Ovary (tissue), 9 donors: ENCODE measurements around the gene PARN. TPM values are rescaled to one million over a fixed set of nuclear protein-coding genes. Genes with fewer than 3 reads are reported as not detected.
"Not testable (repeated sequence)": the region's sequence is repeated elsewhere in the genome, so short reads cannot be mapped to it uniquely, and the experiment has no call there.

ENCODE experiments used
- DNase-seq, 5 donors: peaks; one replicate each; pipeline ENCODE4 v3.0.0-alpha.2; 2019 to 2020
- H3K27ac ChIP-seq, 2 donors: fragments of 200-600 bp; one replicate each; pipeline versions ENCODE4 v1.5.1 to v1.8.0; 2019 to 2022
- H3K27me3 ChIP-seq: fragments of 200-600 bp; one replicate; pipeline ENCODE4 v1.8.0; 2022
- H3K36me3 ChIP-seq: fragments of 200-600 bp; sonication (generic); one replicate; pipeline ENCODE4 v1.5.1; 2019
- H3K4me1 ChIP-seq: one replicate; pipeline ENCODE4 v1.8.1; 2013; ENCODE audit warnings: mild to moderate bottlenecking, moderate library complexity; ENCODE audit not compliant: insufficient read depth
- H3K4me3 ChIP-seq: fragments of 200-600 bp; sonication (generic); one replicate; pipeline ENCODE4 v1.5.1; 2017
- H3K9me3 ChIP-seq, 2 donors: fragments of 200-600 bp in 1 of 2; sonication (generic) in 1 of 2; one replicate each; pipeline versions ENCODE4 v1.5.1 to v1.8.1; 2013 to 2019; ENCODE audit warnings: mild to moderate bottlenecking in 1 of 2, moderate library complexity in 1 of 2
- CTCF ChIP-seq, 3 donors: fragments of 450-650 bp in 2 of 3; fragments of 200-600 bp in 1 of 3; IDR thresholded peaks; one replicate each; pipeline versions ENCODE4 v1.5.1 to v1.8.0; 2016 to 2022; ENCODE audit warnings: antibody characterized with exemption in 3 of 3, mild to moderate bottlenecking in 1 of 3
- EP300 ChIP-seq: sonication (generic); formaldehyde crosslinking; IDR thresholded peaks from one replicate; pipeline ENCODE4 v1.6.1; 2017; ENCODE audit warnings: antibody characterized with exemption
- POLR2A ChIP-seq: fragments of 450-650 bp; IDR thresholded peaks from one replicate; pipeline ENCODE4 v1.6.1; 2017; ENCODE audit warnings: antibody characterized with exemption, mild to moderate bottlenecking, moderate library complexity
- WGBS, 3 donors: extraction: QIAGEN DNeasy Blood & Tissue Kit in 1 of 3; methylation state at CpG; one replicate each; pipeline versions ENCODE4 v1.1.5 to v1.1.7; 2013 to 2017; 5-methylcytosine and 5-hydroxymethylcytosine counted together
- intact Hi-C, 4 donors: fragments of 100-400 bp; cut with DNase I; formaldehyde crosslinking; loops; one replicate each; pipeline versions ENCODE4 v1.11.0 to v1.15.1; 2022 to 2023
- polyA plus RNA-seq, 2 donors: library from polyadenylated mRNA; stranded (reverse); fragments of 200-250 nt in 1 of 2; fragments of 350-450 nt in 1 of 2; fragmentation: Illumina TruSeq in 1 of 2; extraction: RNeasy Lipid Tissue Mini Kit (QIAGEN cat#74804) in 1 of 2; gene quantifications; one replicate each; pipeline ENCODE4 v1.2.3, GENCODE V29; 2013 to 2014
- total RNA-seq, 7 donors: library from RNA; depleted of rRNA in 2 of 7; stranded (reverse); fragments of >200 nt in 2 of 7; fragmentation: NEBNext Ultra II Directional in 3 of 7; extraction: Animal tissue kit (Norgen Biotek cat#: 25700) in 3 of 7; gene quantifications; one replicate each; pipeline versions ENCODE4 v1.1.0 to v1.2.4, GENCODE V29; 2016 to 2023
- donor health status: DM: no; HTN: no; CAD: no; lungs with moderate emphysema.
- donor health status: DM: no; HTN: no; CAD: no.
- donor health status: Bipolar disorder and iron deficiency.
- donor health status: DM: yes; HTN: yes; CAD: no.
- donor health status: DM: no; HTN: no; CAD: no.
- donor health status: DM: yes; HTN: yes; CAD: no.

Gene PARN
- total and polyA plus RNA-seq, 9 donors: 19.5 to 42.0 (median 29.0) TPM

GRCh38 chr16:14446796-14447195 is 183.3 kb downstream of the PARN start:
- intact Hi-C loops: no loop called here

GRCh38 chr16:14445937-14446715 is 183.9 kb downstream of the PARN start:
- no peaks in the 10 kb centered on the region for H3K9me3 ChIP-seq
- WGBS, 3 donors: 94 to 96% (median 94%) methylated on average over 12 of the region's 12 CpGs
- no peak overlapping the region for H3K4me3 ChIP-seq
- DNase-seq: no peak
- TF ChIP-seq POLR2A (no peak), EP300 (no peak), CTCF (IDR thresholded peaks at IDR 0.05) (no peak)
- H3K4me1 ChIP-seq: no peaks in the 10 kb centered on the region
- H3K27me3 ChIP-seq: no peaks in the 10 kb centered on the region
- no peaks in the 10 kb centered on the region for H3K36me3 ChIP-seq
- H3K27ac ChIP-seq: no peak overlapping the region
- intact Hi-C loops: no loop called here

More at GRCh38 chr16:14446796-14447195, 183.3 kb downstream of the PARN start:
- Histone ChIP-seq H3K9me3 (no peaks in the 10 kb centered on the region), H3K4me3 (no peak overlapping the region), H3K27ac (no peak overlapping the region), H3K4me1 (no peaks in the 10 kb centered on the region), H3K36me3 (no peaks in the 10 kb centered on the region), H3K27me3 (no peaks in the 10 kb centered on the region)
- 76 to 89% (median 87%) methylated on average over 5 of the region's 5 CpGs for whole genome bisulfite sequencing, 3 donors
- no peak for TF ChIP-seq POLR2A
- TF ChIP-seq EP300: no peak
- TF ChIP-seq CTCF (IDR thresholded peaks at IDR 0.05): no peak
- no peak for DNase-seq

GRCh38 chr16:14444979-14445810 is 184.9 kb downstream of the PARN start:
- Histone ChIP-seq H3K36me3 (no peaks in the 10 kb centered on the region), H3K9me3 (no peaks in the 10 kb centered on the region), H3K27ac (no peak overlapping the region), H3K4me3 (no peak overlapping the region), H3K4me1 (no peaks in the 10 kb centered on the region), H3K27me3 (no peaks in the 10 kb centered on the region)
- TF ChIP-seq CTCF (IDR thresholded peaks at IDR 0.05): no peak
- TF ChIP-seq POLR2A: no peak
- no peak for TF ChIP-seq EP300
- intact Hi-C loops: no loop called here
- 92 to 96% (median 93%) methylated on average over 8 of the region's 8 CpGs for WGBS, 3 donors
- no peak for DNase-seq

GRCh38 chr16:14441533-14441932 is 188.5 kb downstream of the PARN start:
- intact Hi-C loops, DNase-seq: not testable (repeated sequence)
- WGBS, 3 donors: 89 to 92% (median 89%) methylated on average over 9 of the region's 9 CpGs

GRCh38 chr16:14438256-14438655 is 191.8 kb downstream of the PARN start:
- Histone ChIP-seq H3K9me3 (no peaks in the 10 kb centered on the region), H3K4me1 (no peaks in the 10 kb centered on the region), H3K27ac (no peak overlapping the region), H3K36me3 (no peaks in the 10 kb centered on the region), H3K4me3 (no peak overlapping the region), H3K27me3 (no peaks in the 10 kb centered on the region)
- intact Hi-C loops: no loop called here
- DNase-seq: no peak
- WGBS, 3 donors: 54 to 74% (median 58%) methylated on average over 1 of the region's 1 CpG
- TF ChIP-seq CTCF (IDR thresholded peaks at IDR 0.05) (no peak), POLR2A (no peak), EP300 (no peak)

More at GRCh38 chr16:14441533-14441932, 188.5 kb downstream of the PARN start:
- not testable (repeated sequence) for H3K4me3 ChIP-seq, H3K27me3 ChIP-seq, H3K27ac ChIP-seq, H3K4me1 ChIP-seq, H3K36me3 ChIP-seq, H3K9me3 ChIP-seq
